Transverse colon (tissue), 4 donors: ENCODE measurements around the gene ALDH4A1. TPM values are rescaled to one million over a fixed set of nuclear protein-coding genes. Genes with fewer than 3 reads are reported as not detected.

Source experiments
- DNase-seq: peaks from one replicate; pipeline ENCODE4 v3.0.0-alpha.2; 2019
- H3K27ac ChIP-seq, 4 donors: fragments of 200-600 bp; sonication (generic); 2 replicates each; pipeline ENCODE4 v1.5.1; 2016 to 2018; ENCODE audit warnings: inconsistent platforms in 4 of 4
- H3K27me3 ChIP-seq: fragments of 200-600 bp; sonication (generic); 2 replicates; pipeline ENCODE4 v1.5.1; 2017; ENCODE audit warnings: inconsistent platforms
- H3K36me3 ChIP-seq, 4 donors: fragments of 200-600 bp; sonication (generic); 2 replicates each; pipeline ENCODE4 v1.5.1; 2017 to 2019; ENCODE audit warnings: inconsistent platforms in 4 of 4
- H3K4me1 ChIP-seq, 4 donors: fragments of 200-600 bp; sonication (generic); 2 replicates each; pipeline ENCODE4 v1.5.1; 2017 to 2020; ENCODE audit warnings: inconsistent platforms in 4 of 4
- H3K4me3 ChIP-seq, 4 donors: fragments of 200-600 bp; sonication (generic); 1 replicate in 1 of 4; 2 replicates in 3 of 4; pipeline versions ENCODE4 v1.5.1 to v1.6.1; 2017 to 2019; ENCODE audit warnings: inconsistent platforms in 4 of 4
- H3K9me3 ChIP-seq, 2 donors: fragments of 200-600 bp; sonication (generic); 2 replicates each; pipeline ENCODE4 v1.5.1; 2017 to 2019; ENCODE audit warnings: inconsistent platforms in 2 of 2
- CTCF ChIP-seq, 5 experiments: fragments of 200-600 bp in 3 of 5; fragments of 450-650 bp in 2 of 5; sonication (generic) in 3 of 5; IDR thresholded peaks; 1 replicate in 2 of 5; 2 replicates in 3 of 5; pipeline ENCODE4 v1.5.1; 2016 to 2017; ENCODE audit warnings: antibody characterized with exemption in 5 of 5, inconsistent platforms in 3 of 5, mild to moderate bottlenecking in 2 of 5, moderate library complexity in 1 of 5
- EP300 ChIP-seq: sonication (generic); formaldehyde crosslinking; IDR thresholded peaks from one replicate; pipeline ENCODE4 v1.6.1; 2017; ENCODE audit warnings: antibody characterized with exemption, low read depth
- POLR2A ChIP-seq: fragments of 450-650 bp; IDR thresholded peaks from one replicate; pipeline ENCODE4 v1.6.1; 2016; ENCODE audit warnings: antibody characterized with exemption, mild to moderate bottlenecking, moderate library complexity
- POLR2AphosphoS5 ChIP-seq, 3 donors: sonication (generic); formaldehyde crosslinking; IDR thresholded peaks; one replicate each; pipeline ENCODE4 v1.6.1; 2016; ENCODE audit warnings: antibody characterized with exemption in 3 of 3
- WGBS, 2 donors: methylation state at CpG; one replicate each; pipeline ENCODE4 v1.1.5; 2018; ENCODE audit warnings: low coverage in 1 of 2; 5-methylcytosine and 5-hydroxymethylcytosine counted together
- in situ Hi-C, 4 donors: fragments of 200-750 bp; cut with MboI; loops; one replicate each; pipeline versions ENCODE4 v1.15.0 to v1.15.1; 2017; ENCODE audit warnings: low sequenced_read_pairs in 3 of 4, low pct_ligation_motif_present in 1 of 4, low pct_unique_long_range_greater_than_20kb in 1 of 4
- intact Hi-C: fragments of 100-400 bp; cut with DNase I; formaldehyde crosslinking; loops from one replicate; pipeline ENCODE4 v1.15.1; 2023; ENCODE audit warnings: low total_unique reads
- total RNA-seq, 4 donors: library from RNA; depleted of rRNA; stranded (reverse); fragments of >200 nt; gene quantifications; one replicate each; pipeline ENCODE4 v1.1.0, GENCODE V29; 2016

The ALDH4A1 gene
- total RNA-seq, 4 donors from 2014 or later: 3.8 to 6.0 (median 4.8) TPM

GRCh38 chr1:18866314-18866713 lies 36.0 kb downstream of the ALDH4A1 start:
- WGBS, 2 donors: 71 to 75% methylated on average over 4 to 6 of the region's 6 CpGs
- no peaks in the 10 kb centered on the region for H3K9me3 ChIP-seq
- intact Hi-C loops: no loop called here
- no peak overlapping the region for H3K27ac ChIP-seq
- H3K36me3 ChIP-seq: no peaks in the 10 kb centered on the region
- TF ChIP-seq CTCF (IDR thresholded peaks at IDR 0.05) (no peak), EP300 (no peak), POLR2AphosphoS5 (IDR thresholded peaks at IDR 0.05) (no peak), POLR2A (no peak)
- H3K27me3 ChIP-seq: peaks cover 6% of the 10 kb centered on the region
- H3K4me3 ChIP-seq: no peak overlapping the region
- no peaks in the 10 kb centered on the region for H3K4me1 ChIP-seq
- no peak for DNase-seq
- in situ Hi-C loops: no loop called here

GRCh38 chr1:18865176-18865575 lies 37.2 kb downstream of the ALDH4A1 start:
- no peaks in the 10 kb centered on the region for H3K4me1 ChIP-seq
- no peaks in the 10 kb centered on the region for H3K9me3 ChIP-seq
- intact Hi-C loops (no loop called here), in situ Hi-C loops (no loop called here)
- H3K4me3 ChIP-seq: no peak overlapping the region
- no peak overlapping the region for H3K27ac ChIP-seq
- no peaks in the 10 kb centered on the region for H3K36me3 ChIP-seq
- DNase-seq: no peak
- TF ChIP-seq CTCF (IDR thresholded peaks at IDR 0.05) (no peak), POLR2A (no peak), EP300 (no peak), POLR2AphosphoS5 (IDR thresholded peaks at IDR 0.05) (no peak)
- WGBS, 2 donors: 77% methylated on average over 9 of the region's 9 CpGs; no CpG with 5 or more reads in 1 of the 2 donors
- H3K27me3 ChIP-seq: peaks cover 6% of the 10 kb centered on the region

GRCh38 chr1:18861590-18861989 lies 40.8 kb downstream of the ALDH4A1 start:
- DNase-seq: no peak
- intact Hi-C loops: no loop called here
- in situ Hi-C loops: no loop called here

GRCh38 chr1:18861082-18861481 lies 41.3 kb downstream of the ALDH4A1 start:
- Histone ChIP-seq H3K36me3 (no peaks in the 10 kb centered on the region), H3K27me3 (no peaks in the 10 kb centered on the region), H3K9me3 (no peaks in the 10 kb centered on the region), H3K4me1 (no peaks in the 10 kb centered on the region), H3K4me3 (no peak overlapping the region), H3K27ac (no peak overlapping the region)
- in situ Hi-C loops (no loop called here), intact Hi-C loops (no loop called here)
- WGBS, 2 donors: 58 to 80% methylated on average over 6 to 9 of the region's 9 CpGs
- no peak for DNase-seq
- TF ChIP-seq POLR2AphosphoS5 (IDR thresholded peaks at IDR 0.05) (no peak), CTCF (IDR thresholded peaks at IDR 0.05) (no peak), POLR2A (no peak), EP300 (no peak)

More at GRCh38 chr1:18861590-18861989, 40.8 kb downstream of the ALDH4A1 start:
- no peak for TF ChIP-seq POLR2A
- TF ChIP-seq POLR2AphosphoS5 (IDR thresholded peaks at IDR 0.05): no peak
- TF ChIP-seq EP300: no peak
- TF ChIP-seq CTCF (IDR thresholded peaks at IDR 0.05): no peak
- H3K36me3 ChIP-seq: no peaks in the 10 kb centered on the region
- H3K4me1 ChIP-seq: no peaks in the 10 kb centered on the region
- no peaks in the 10 kb centered on the region for H3K9me3 ChIP-seq
- 71% methylated on average over 8 of the region's 8 CpGs; no CpG with 5 or more reads in 1 of the 2 donors for WGBS, 2 donors
- no peak overlapping the region for H3K27ac ChIP-seq
- no peaks in the 10 kb centered on the region for H3K27me3 ChIP-seq
- H3K4me3 ChIP-seq: no peak overlapping the region
